Cardiac septum (tissue), 1 donor: ENCODE data around the gene TBC1D7. TPM values are rescaled to one million over a fixed set of nuclear protein-coding genes. Genes with fewer than 3 reads are reported as not detected.
A peak's percentile ranks its signal among the peaks of the same experiment; 100 is the strongest.
"Not testable (repeated sequence)": the region's sequence is repeated elsewhere in the genome, so short reads cannot be mapped to it uniquely, and the experiment has no call there.

Experiments
- DNase-seq: peaks from one replicate; pipeline ENCODE4 v3.0.0-alpha.2; 2020; ENCODE audit warnings: low spot score
- intact Hi-C: fragments of 100-400 bp; cut with DNase I; formaldehyde crosslinking; loops from one replicate; pipeline ENCODE4 v1.14.0; 2022
- total RNA-seq: library from RNA; stranded (reverse); fragmentation: NEBNext Ultra II Directional; extraction: Animal tissue kit (Norgen Biotek cat#: 25700); gene quantifications from one replicate; pipeline ENCODE4 v1.2.1, GENCODE V29; 2021
- donor health status: DM: no; HTN: no; CAD: no.

TBC1D7 gene
- total RNA-seq, 1 donor from 2014 or later: 30.5 TPM

GRCh38 chr6:13332349-13332706 is 4.0 kb upstream of the TBC1D7 start:
- intact Hi-C loops: loop anchor here (5.0 kb wide), 1 partner anchor 90 kb away; no protein-coding TSS in a partner anchor
- no peak for DNase-seq

- intact Hi-C loops: loop anchor here (2.0 to 5.0 kb wide), 2 partner anchors 91 to 421 kb away; no protein-coding TSS in a partner anchor
These were observed 3.4 kb upstream of the TBC1D7 start for GRCh38 chr6:13331516-13332348.

GRCh38 chr6:13328875-13329183 is 492 bp upstream of the TBC1D7 start:
- intact Hi-C loops: no loop called here
- no peak for DNase-seq

More at GRCh38 chr6:13331516-13332348, 3.4 kb upstream of the TBC1D7 start:
- DNase-seq: no peak

- intact Hi-C loops: no loop called here
- DNase-seq: no peak
These were observed 654 bp downstream of the TBC1D7 start for GRCh38 chr6:13327691-13328075.

GRCh38 chr6:13326031-13326586 is 2.2 kb downstream of the TBC1D7 start:
- DNase-seq, intact Hi-C loops: not testable (repeated sequence)

- no peak for DNase-seq
- intact Hi-C loops: no loop called here
These were observed 8.3 kb downstream of the TBC1D7 start for GRCh38 chr6:13319891-13320564.

GRCh38 chr6:13318821-13319220 is 9.5 kb downstream of the TBC1D7 start:
- intact Hi-C loops: no loop called here

GRCh38 chr6:13315896-13316295 is 12.4 kb downstream of the TBC1D7 start:
- intact Hi-C loops: no loop called here

More at GRCh38 chr6:13318821-13319220, 9.5 kb downstream of the TBC1D7 start:
- no peak for DNase-seq

GRCh38 chr6:13314806-13315205 is 13.5 kb downstream of the TBC1D7 start:
- intact Hi-C loops: no loop called here

More at GRCh38 chr6:13315896-13316295, 12.4 kb downstream of the TBC1D7 start:
- no peak for DNase-seq

GRCh38 chr6:13311155-13311554 is 17.2 kb downstream of the TBC1D7 start:
- intact Hi-C loops: no loop called here
- no peak for DNase-seq

More at GRCh38 chr6:13314806-13315205, 13.5 kb downstream of the TBC1D7 start:
- DNase-seq: no peak

GRCh38 chr6:13308332-13308731 is 20.0 kb downstream of the TBC1D7 start:
- intact Hi-C loops: no loop called here

GRCh38 chr6:13307508-13307995 is 20.8 kb downstream of the TBC1D7 start:
- DNase-seq: no peak
- intact Hi-C loops: no loop called here

More at GRCh38 chr6:13308332-13308731, 20.0 kb downstream of the TBC1D7 start:
- DNase-seq: no peak

- DNase-seq: no peak
- intact Hi-C loops: no loop called here
These were observed 22.5 kb downstream of the TBC1D7 start for GRCh38 chr6:13305791-13306190.

GRCh38 chr6:13305288-13305687 is 23.0 kb downstream of the TBC1D7 start:
- no peak for DNase-seq
- intact Hi-C loops: no loop called here

- no peak for DNase-seq
- intact Hi-C loops: no loop called here
These were observed 23.6 kb downstream of the TBC1D7 start for GRCh38 chr6:13304580-13305260.

GRCh38 chr6:13304101-13304500 is 24.2 kb downstream of the TBC1D7 start:
- DNase-seq: no peak
- intact Hi-C loops: no loop called here

GRCh38 chr6:13303668-13304017 is 24.7 kb downstream of the TBC1D7 start:
- peak; percentile 90 for DNase-seq
- intact Hi-C loops: no loop called here

GRCh38 chr6:13302751-13303667 is 25.3 kb downstream of the TBC1D7 start:
- DNase-seq: peak; percentile 88
- intact Hi-C loops: no loop called here

- intact Hi-C loops: no loop called here
- DNase-seq: no peak
These were observed 26.0 kb downstream of the TBC1D7 start for GRCh38 chr6:13302291-13302690.
